GM23338 (cell line): ENCODE results near the gene SCP2. TPM values are rescaled to one million over a fixed set of nuclear protein-coding genes. Genes with fewer than 3 reads are reported as not detected.
"Not testable (repeated sequence)": the region's sequence is repeated elsewhere in the genome, so short reads cannot be mapped to it uniquely, and the experiment has no call there.

ENCODE experiments used
- ATAC-seq: fragments of 200-7000 bp; cut with Tn5 transposase; 3 replicates; pipeline ENCODE4 v1.9.1; 2020
- DNase-seq: peaks from one replicate; pipeline ENCODE4 v3.0.0-alpha.2; 2015; ENCODE audit warnings: low spot score
- H2AFZ ChIP-seq: fragments of 200-600 bp; sonication (generic); 2 replicates; pipeline ENCODE4 v1.8.0; 2016; ENCODE audit warnings: antibody characterized with exemption, mild to moderate bottlenecking, moderate library complexity
- H3F3A ChIP-seq: fragments of 200-600 bp; sonication (generic); replicated peaks from 2 replicates; pipeline ENCODE4 v1.8.0; 2017; ENCODE audit warnings: antibody characterized with exemption, mixed run types, low read depth
- H3K27ac ChIP-seq: fragments of 200-600 bp; sonication (generic); 2 replicates; pipeline ENCODE4 v1.6.1; 2016; ENCODE audit warnings: low read depth
- H3K27me3 ChIP-seq: fragments of 200-600 bp; sonication (generic); 2 replicates; pipeline ENCODE4 v1.8.0; 2016; ENCODE audit warnings: mild to moderate bottlenecking, mixed run types, moderate library complexity; ENCODE audit not compliant: insufficient read depth
- H3K36me3 ChIP-seq: fragments of 200-600 bp; sonication (generic); 2 replicates; pipeline ENCODE4 v1.8.0; 2016; ENCODE audit warnings: mild to moderate bottlenecking; ENCODE audit not compliant: insufficient read depth
- H3K4me1 ChIP-seq: fragments of 200-600 bp; sonication (generic); 2 replicates; pipeline ENCODE4 v1.8.0; 2016; ENCODE audit warnings: mild to moderate bottlenecking, moderate library complexity; ENCODE audit not compliant: insufficient read depth
- H3K4me2 ChIP-seq: fragments of 200-600 bp; sonication (generic); 2 replicates; pipeline ENCODE4 v1.7.1; 2017; ENCODE audit warnings: mixed run types
- H3K4me3 ChIP-seq: fragments of 200-600 bp; sonication (generic); 2 replicates; pipeline ENCODE4 v1.6.1; 2016; ENCODE audit warnings: mixed run types
- H3K79me2 ChIP-seq: fragments of 200-600 bp; sonication (generic); replicated peaks from 2 replicates; pipeline ENCODE4 v1.8.0; 2017; ENCODE audit warnings: mild to moderate bottlenecking; ENCODE audit not compliant: insufficient read depth
- H3K9me2 ChIP-seq: fragments of 200-600 bp; sonication (generic); 2 replicates; pipeline ENCODE4 v1.8.0; 2017; ENCODE audit not compliant: insufficient read depth
- H4K20me1 ChIP-seq: fragments of 200-600 bp; sonication (generic); replicated peaks from 2 replicates; pipeline ENCODE4 v1.8.0; 2017; ENCODE audit warnings: mild to moderate bottlenecking; ENCODE audit not compliant: insufficient read depth
- H3K27ac Mint-ChIP-seq: 2 replicates; pipeline ENCODE4 v1.8.0; 2020; ENCODE audit warnings: inconsistent platforms, mild to moderate bottlenecking, moderate library complexity, mixed read lengths
- H3K27me3 Mint-ChIP-seq: 3 replicates; pipeline ENCODE4 v1.8.0; 2022; ENCODE audit warnings: low read depth, mild to moderate bottlenecking, moderate library complexity, mixed read lengths, inconsistent platforms; ENCODE audit not compliant: insufficient read depth, poor library complexity
- H3K36me3 Mint-ChIP-seq: 3 replicates; pipeline ENCODE4 v1.8.0; 2021; ENCODE audit warnings: low read depth, mild to moderate bottlenecking, inconsistent platforms, moderate library complexity, mixed read lengths
- H3K4me1 Mint-ChIP-seq: 3 replicates; pipeline ENCODE4 v1.8.0; 2020; ENCODE audit warnings: mild to moderate bottlenecking, inconsistent platforms, mixed read lengths
- H3K4me3 Mint-ChIP-seq: 3 replicates; pipeline ENCODE4 v1.8.0; 2021; ENCODE audit warnings: moderate library complexity, mild to moderate bottlenecking, inconsistent platforms, mixed read lengths
- H3K9me3 Mint-ChIP-seq: 3 replicates; pipeline ENCODE4 v1.8.0; 2020; ENCODE audit warnings: moderate library complexity, mild to moderate bottlenecking, inconsistent platforms, mixed read lengths
- CREB1 ChIP-seq: fragments of 250-450 bp; sonication (Bioruptor Pico); IDR thresholded peaks from 2 replicates; pipeline ENCODE4 v1.5.0; 2020; ENCODE audit warnings: low read depth, mild to moderate bottlenecking, moderate library complexity
- EZH2 ChIP-seq: fragments of 200-600 bp; sonication (generic); IDR thresholded peaks from one replicate; pipeline ENCODE4 v1.8.0; 2017; ENCODE audit warnings: antibody characterized with exemption, mild to moderate bottlenecking, low read depth; ENCODE audit not compliant: unreplicated experiment
- EZH2phosphoT487 ChIP-seq: fragments of 200-600 bp; sonication (generic); IDR thresholded peaks from one replicate; pipeline ENCODE4 v1.8.1; 2018; ENCODE audit warnings: antibody characterized with exemption; ENCODE audit not compliant: unreplicated experiment
- JUNB ChIP-seq: IDR thresholded peaks from one replicate; pipeline ENCODE4 v1.6.1; 2016; ENCODE audit warnings: antibody characterized with exemption; ENCODE audit not compliant: unreplicated experiment
- POLR2AphosphoS5 ChIP-seq: IDR thresholded peaks from 2 replicates; pipeline ENCODE4 v1.6.1; 2016; ENCODE audit warnings: antibody characterized with exemption, low read depth
- REST ChIP-seq: IDR thresholded peaks from one replicate; pipeline ENCODE4 v1.6.1; 2018; ENCODE audit warnings: antibody characterized with exemption; ENCODE audit not compliant: unreplicated experiment
- ZNF331 ChIP-seq: fragments of 250-450 bp; sonication (Bioruptor Pico); IDR thresholded peaks from 2 replicates; pipeline ENCODE4 v1.5.0; 2020; ENCODE audit warnings: low read depth, mild to moderate bottlenecking, moderate library complexity
- polyA plus RNA-seq: library from polyadenylated mRNA; unstranded; fragments of >200 nt; fragmentation: Nextera tagmentation; extraction: Ambion mirVana; gene quantifications from 2 replicates; pipeline ENCODE4 v1.2.1, GENCODE V29; 2016
- total RNA-seq: library from RNA; depleted of rRNA; stranded (reverse); fragments of >200 nt; shearing (Covaris generic); gene quantifications from 2 replicates; pipeline ENCODE4 v1.2.3, GENCODE V29; 2014

Gene SCP2
- total and polyA plus RNA-seq, 2 experiments from 2014 or later, result 66.3 to 116 TPM

GRCh38 chr1:53001128-53001527 lies 74.1 kb downstream of the SCP2 start (continued):
- TF ChIP-seq REST (no peak), EZH2 (no peak), EZH2phosphoT487 (no peak), POLR2AphosphoS5 (no peak), JUNB (no peak), ZNF331 (CRISPR knock-in tag) (no peak), CREB1 (no peak)

- not testable (repeated sequence) for ATAC-seq, H3K79me2 ChIP-seq, H3K36me3 ChIP-seq, H3K4me1 Mint-ChIP-seq, H3K4me2 ChIP-seq, H2AFZ ChIP-seq, H3F3A ChIP-seq, H4K20me1 ChIP-seq, H3K4me3 ChIP-seq, DNase-seq, H3K4me1 ChIP-seq, H3K27me3 Mint-ChIP-seq, H3K27me3 ChIP-seq, H3K9me2 ChIP-seq, H3K27ac Mint-ChIP-seq, H3K4me3 Mint-ChIP-seq, H3K27ac ChIP-seq
- Mint-ChIP-seq H3K36me3 (peaks cover 11% of the 10 kb centered on the region), H3K9me3 (peaks cover 32% of the 10 kb centered on the region)
These were observed 79.5 kb downstream of the SCP2 start for GRCh38 chr1:53006612-53007011.

- not testable (repeated sequence) for H4K20me1 ChIP-seq, H2AFZ ChIP-seq, H3K79me2 ChIP-seq, H3K4me1 ChIP-seq, H3K36me3 ChIP-seq, H3K4me3 Mint-ChIP-seq, H3K9me2 ChIP-seq, H3K27me3 Mint-ChIP-seq, H3K27me3 ChIP-seq, DNase-seq, ATAC-seq, H3F3A ChIP-seq, H3K27ac Mint-ChIP-seq, H3K27ac ChIP-seq, H3K4me3 ChIP-seq, H3K36me3 Mint-ChIP-seq, H3K4me2 ChIP-seq, H3K4me1 Mint-ChIP-seq
- H3K9me3 Mint-ChIP-seq, result peaks cover 16% of the 10 kb centered on the region
These were observed 83.2 kb downstream of the SCP2 start for GRCh38 chr1:53010247-53010646.
